ENCODE results near the gene TMPRSS4.

The TMPRSS4 gene

GRCh38 chr11:118135051-118135795 is 58.3 kb downstream of the TMPRSS4 start:
- DNase-seq (ENCODE audit: low read depth in 3 of 3) = no peak

- no peak for DNase-seq (ENCODE audit: low read depth in 3 of 3)
Observed at GRCh38 chr11:118135796-118136165, 58.9 kb downstream of the TMPRSS4 start.

- no peak for DNase-seq (ENCODE audit: low read depth in 3 of 3)
Observed at GRCh38 chr11:118136341-118136740, 59.5 kb downstream of the TMPRSS4 start.

- DNase-seq (ENCODE audit: low read depth in 3 of 3) = no peak
Observed at GRCh38 chr11:118136801-118137200, 59.9 kb downstream of the TMPRSS4 start.

- no peak for DNase-seq (ENCODE audit: low read depth in 3 of 3)
Observed at GRCh38 chr11:118138839-118139420, 62.1 kb downstream of the TMPRSS4 start.

GRCh38 chr11:118139578-118139977 is 62.7 kb downstream of the TMPRSS4 start:
- no peak for DNase-seq (ENCODE audit: low read depth in 3 of 3)

GRCh38 chr11:118142081-118142480 is 65.2 kb downstream of the TMPRSS4 start:
- DNase-seq (ENCODE audit: low read depth in 3 of 3) = no peak

- DNase-seq (ENCODE audit: low read depth in 3 of 3) = no peak
Observed at GRCh38 chr11:118142809-118143208, 65.9 kb downstream of the TMPRSS4 start.

- no peak for DNase-seq (ENCODE audit: low read depth in 3 of 3)
Observed at GRCh38 chr11:118143661-118144185, 66.8 kb downstream of the TMPRSS4 start.

- no peak for DNase-seq (ENCODE audit: low read depth in 3 of 3)
Observed at GRCh38 chr11:118144301-118145268, 67.7 kb downstream of the TMPRSS4 start.

- DNase-seq (ENCODE audit: low read depth in 3 of 3) = peak; percentile 73 to 90 (median 84)
Observed at GRCh38 chr11:118145285-118146227, 68.7 kb downstream of the TMPRSS4 start.

GRCh38 chr11:118146554-118146953 is 69.7 kb downstream of the TMPRSS4 start:
- DNase-seq (ENCODE audit: low read depth in 3 of 3) = no peak

GRCh38 chr11:118147502-118147901 is 70.6 kb downstream of the TMPRSS4 start:
- DNase-seq (ENCODE audit: low read depth in 3 of 3) = no peak

- no peak for DNase-seq (ENCODE audit: low read depth in 3 of 3)
Observed at GRCh38 chr11:118148240-118148639, 71.4 kb downstream of the TMPRSS4 start.

- DNase-seq (ENCODE audit: low read depth in 3 of 3) = no peak
Observed at GRCh38 chr11:118148856-118149255, 72.0 kb downstream of the TMPRSS4 start.

- no peak for DNase-seq (ENCODE audit: low read depth in 3 of 3)
Observed at GRCh38 chr11:118149493-118149892, 72.6 kb downstream of the TMPRSS4 start.

- DNase-seq (ENCODE audit: low read depth in 3 of 3) = no peak
Observed at GRCh38 chr11:118151431-118151830, 74.6 kb downstream of the TMPRSS4 start.

GRCh38 chr11:118152020-118152551 is 75.2 kb downstream of the TMPRSS4 start:
- no peak for DNase-seq (ENCODE audit: low read depth in 3 of 3)

GRCh38 chr11:118152552-118153471 is 75.9 kb downstream of the TMPRSS4 start, which contains the start of gene SCN4B:
Gene SCN4B, minus strand, starts transcription at chr11:118152823. Its CDS starts 150 bp downstream, at chr11:118152673.
- no peak for DNase-seq (ENCODE audit: low read depth in 3 of 3)
